HCT116 (cell line): ENCODE data around the gene WNT7B. TPM values are rescaled to one million over a fixed set of nuclear protein-coding genes. Genes with fewer than 3 reads are reported as not detected.

Experiments
- ATAC-seq: fragments of 200-7000 bp; cut with Tn5 transposase; 2 replicates; pipeline ENCODE4 v1.9.1; 2020; ENCODE audit warnings: mild to moderate bottlenecking, moderate library complexity
- BruUV-seq: library from RNA; stranded (reverse); fragments of 400-500 nt; replicated peaks from 2 replicates; lab custom pipeline; 2021; lab: Mats Ljungman, UMichigan
- CTCF ChIA-PET: fragments of 300-600 bp; sonication (Branson Sonifier 250); formaldehyde crosslinking; loops from one replicate; lab custom pipeline; 2021; ENCODE audit warnings: antibody characterized with exemption; lab: Charles Lee
- POLR2A ChIA-PET: fragments of 300-600, 350-600 bp; sonication (Branson Sonifier 250); formaldehyde crosslinking; loops from one replicate; lab custom pipeline; 2021; ENCODE audit warnings: antibody characterized with exemption; lab: Charles Lee
- RAD21 ChIA-PET, 2 experiments: fragments of 300-600 bp; sonication (Branson Sonifier 250); formaldehyde crosslinking; loops; one replicate each; lab custom pipeline; 2023; ENCODE audit warnings: low total read pairs in 2 of 2; ENCODE audit not compliant: uncharacterized antibody in 2 of 2, unreplicated experiment in 2 of 2, low non-redundant PET in 1 of 2; lab: Charles Lee
- DNase-seq: peaks from one replicate; pipeline ENCODE4 v3.0.0-alpha.2; 2010; ENCODE audit warnings: low read depth, low spot score
- H2AFZ ChIP-seq: fragments of 200-600 bp; shearing (Covaris generic), sonication (generic); 2 replicates; pipeline ENCODE4 v1.6.1; 2017; ENCODE audit warnings: low read depth, mixed run types, mixed read lengths, antibody characterized with exemption, low read length; ENCODE audit not compliant: poor library complexity, severe bottlenecking
- H3K27ac ChIP-seq: 2 replicates; pipeline ENCODE4 v1.5.1; 2012; ENCODE audit warnings: low read depth, low read length
- H3K27me3 ChIP-seq: fragments of 200-600 bp; sonication (generic); 2 replicates; pipeline ENCODE4 v1.6.1; 2016; ENCODE audit warnings: mixed run types, low read length, mixed read lengths; ENCODE audit not compliant: insufficient read depth
- H3K36me3 ChIP-seq, 2 experiments: fragments of 200-500 bp in 1 of 2; fragments of 200-600 bp in 1 of 2; sonication (Bioruptor generic) in 1 of 2; sonication (generic) in 1 of 2; 2 replicates each; pipeline versions ENCODE4 v1.5.1 to v1.6.1; 2014 to 2016; ENCODE audit warnings: low read length in 2 of 2, inconsistent platforms in 1 of 2, mixed read lengths in 1 of 2, mixed run types in 1 of 2; ENCODE audit not compliant: insufficient read depth in 2 of 2, control insufficient read depth in 1 of 2
- H3K4me1 ChIP-seq, 2 experiments: fragments of 200-600 bp in 1 of 2; sonication (generic) in 1 of 2; 2 replicates each; pipeline versions ENCODE4 v1.5.1 to v1.6.1; 2012 to 2017; ENCODE audit warnings: low read length in 2 of 2, inconsistent platforms in 1 of 2, mild to moderate bottlenecking in 1 of 2, mixed read lengths in 1 of 2, mixed run types in 1 of 2, moderate library complexity in 1 of 2; ENCODE audit not compliant: insufficient read depth in 2 of 2, control insufficient read depth in 1 of 2
- H3K4me2 ChIP-seq: fragments of 200-600 bp; sonication (generic); 2 replicates; pipeline ENCODE4 v1.6.1; 2017; ENCODE audit warnings: mixed run types, low read length, mixed read lengths
- H3K4me3 ChIP-seq, 2 experiments: fragments of 200-600 bp in 1 of 2; sonication (generic) in 1 of 2; replicated peaks in 1 of 2; 2 replicates each; pipeline ENCODE4 v1.5.1; 2011 to 2016; ENCODE audit warnings: low read length in 2 of 2, control low read depth in 1 of 2, low read depth in 1 of 2, mild to moderate bottlenecking in 1 of 2, mixed read lengths in 1 of 2, mixed run types in 1 of 2
- H3K79me2 ChIP-seq: fragments of 200-600 bp; sonication (generic); 2 replicates; pipeline ENCODE4 v1.6.1; 2017; ENCODE audit warnings: mild to moderate bottlenecking, mixed run types, low read length, moderate library complexity, mixed read lengths; ENCODE audit not compliant: insufficient read depth
- H3K9ac ChIP-seq: fragments of 200-600 bp; sonication (generic); 2 replicates; pipeline ENCODE4 v1.6.1; 2016; ENCODE audit warnings: low read length, mixed read lengths
- H3K9me2 ChIP-seq: fragments of 200-600 bp; sonication (generic), shearing (Covaris generic); 2 replicates; pipeline ENCODE4 v1.6.1; 2017; ENCODE audit warnings: mixed run types, mild to moderate bottlenecking, moderate library complexity; ENCODE audit not compliant: insufficient read depth
- H3K9me3 ChIP-seq, 2 experiments: fragments of 200-500 bp in 1 of 2; fragments of 200-600 bp in 1 of 2; sonication (Bioruptor generic) in 1 of 2; sonication (generic) in 1 of 2; 2 replicates each; pipeline ENCODE4 v1.6.1; 2014 to 2017; ENCODE audit warnings: low read length in 2 of 2, mixed read lengths in 2 of 2, inconsistent platforms in 1 of 2, low read depth in 1 of 2, mild to moderate bottlenecking in 1 of 2, mixed run types in 1 of 2, moderate library complexity in 1 of 2; ENCODE audit not compliant: control insufficient read depth in 1 of 2, insufficient read depth in 1 of 2
- H4K20me1 ChIP-seq: fragments of 200-600 bp; sonication (generic), shearing (Covaris generic); 2 replicates; pipeline ENCODE4 v1.6.1; 2017; ENCODE audit warnings: mixed run types, mild to moderate bottlenecking, moderate library complexity; ENCODE audit not compliant: insufficient read depth
- CEBPB ChIP-seq: IDR thresholded peaks from 2 replicates; pipeline ENCODE4 v1.6.1; 2012; ENCODE audit warnings: low read depth
- EGR1 ChIP-seq: IDR thresholded peaks from 2 replicates; pipeline ENCODE4 v1.6.1; 2012; ENCODE audit warnings: low read depth
- EZH2phosphoT487 ChIP-seq: fragments of 200-600 bp; IDR thresholded peaks from 2 replicates; pipeline ENCODE4 v1.6.1; 2018; ENCODE audit warnings: antibody characterized with exemption, borderline replicate concordance
- JUND ChIP-seq: IDR thresholded peaks from 2 replicates; pipeline ENCODE4 v1.6.1; 2012
- POLR2AphosphoS5 ChIP-seq: IDR thresholded peaks from 2 replicates; pipeline ENCODE4 v1.6.1; 2011; ENCODE audit warnings: mild to moderate bottlenecking, low read depth, low read length, moderate library complexity
- REST ChIP-seq: IDR thresholded peaks from 2 replicates; pipeline ENCODE4 v1.6.1; 2012; ENCODE audit warnings: low read depth
- SRF ChIP-seq: IDR thresholded peaks from 2 replicates; pipeline ENCODE4 v1.6.1; 2012; ENCODE audit warnings: low read depth
- ZBTB33 ChIP-seq: IDR thresholded peaks from 2 replicates; pipeline ENCODE4 v1.6.1; 2011; ENCODE audit warnings: mild to moderate bottlenecking, low read length, moderate library complexity; ENCODE audit not compliant: insufficient replicate concordance; ENCODE audit errors: extremely low read depth
- intact Hi-C: fragments of 100-400 bp; cut with micrococcal nuclease; formaldehyde crosslinking; loops from 2 replicates; pipeline ENCODE4 v1.10.0; 2022
- total RNA-seq: library from RNA; stranded (reverse); gene quantifications from one replicate; pipeline ENCODE4 v1.2.1, GENCODE V29; 2021; ENCODE audit not compliant: unreplicated experiment

The WNT7B gene
- total RNA-seq, 1 experiment from 2014 or later = 10.5 TPM

- no peak for TF ChIP-seq REST
- peak; percentile 84 for TF ChIP-seq JUND
- TF ChIP-seq ZBTB33 = no peak
These were observed 42.2 kb downstream of the WNT7B start (continued) for GRCh38 chr22:45934659-45935341.

GRCh38 chr22:45934168-45934564 is 42.8 kb downstream of the WNT7B start:
- H3K36me3 ChIP-seq = no peaks in the 10 kb centered on the region
- H4K20me1 ChIP-seq = no peaks in the 10 kb centered on the region
- CTCF ChIA-PET = no interaction called here
- POLR2A ChIA-PET = no interaction called here
- RAD21 ChIA-PET = no interaction called here
- no peaks in the 10 kb centered on the region for H3K9me2 ChIP-seq
- BruUV-seq = no TSS peak
- peaks cover 17 to 25% of the 10 kb centered on the region in 2 experiments for H3K4me1 ChIP-seq
- H3K27me3 ChIP-seq = peaks cover 26% of the 10 kb centered on the region
- no peaks in the 10 kb centered on the region for H3K9me3 ChIP-seq
- intact Hi-C loops = no loop called here
- H3K27ac ChIP-seq = no peak overlapping the region
- ATAC-seq (no peak), DNase-seq (no peak)
- H3K4me2 ChIP-seq = peak overlapping the region; percentile 95
- H3K79me2 ChIP-seq = no peaks in the 10 kb centered on the region
- H3K9ac ChIP-seq = peak overlapping the region; percentile 62
- H2AFZ ChIP-seq = no peak overlapping the region
- H3K4me3 ChIP-seq = peak overlapping the region in 1 of 2 experiments; percentile 53; a peak in 1 of 4 replicates
- TF ChIP-seq SRF (no peak), EZH2phosphoT487 (no peak), CEBPB (no peak), JUND (no peak), POLR2AphosphoS5 (no peak), EGR1 (no peak)
